ENCODE data around the gene CNTFR. TPM values are rescaled to one million over a fixed set of nuclear protein-coding genes. Genes with fewer than 3 reads are reported as not detected.
A peak's percentile ranks its signal among the peaks of the same experiment; 100 is the strongest.

The CNTFR gene
- total and polyA plus RNA-seq, 7 experiments from 2014 or later, result not detected

DNA sequence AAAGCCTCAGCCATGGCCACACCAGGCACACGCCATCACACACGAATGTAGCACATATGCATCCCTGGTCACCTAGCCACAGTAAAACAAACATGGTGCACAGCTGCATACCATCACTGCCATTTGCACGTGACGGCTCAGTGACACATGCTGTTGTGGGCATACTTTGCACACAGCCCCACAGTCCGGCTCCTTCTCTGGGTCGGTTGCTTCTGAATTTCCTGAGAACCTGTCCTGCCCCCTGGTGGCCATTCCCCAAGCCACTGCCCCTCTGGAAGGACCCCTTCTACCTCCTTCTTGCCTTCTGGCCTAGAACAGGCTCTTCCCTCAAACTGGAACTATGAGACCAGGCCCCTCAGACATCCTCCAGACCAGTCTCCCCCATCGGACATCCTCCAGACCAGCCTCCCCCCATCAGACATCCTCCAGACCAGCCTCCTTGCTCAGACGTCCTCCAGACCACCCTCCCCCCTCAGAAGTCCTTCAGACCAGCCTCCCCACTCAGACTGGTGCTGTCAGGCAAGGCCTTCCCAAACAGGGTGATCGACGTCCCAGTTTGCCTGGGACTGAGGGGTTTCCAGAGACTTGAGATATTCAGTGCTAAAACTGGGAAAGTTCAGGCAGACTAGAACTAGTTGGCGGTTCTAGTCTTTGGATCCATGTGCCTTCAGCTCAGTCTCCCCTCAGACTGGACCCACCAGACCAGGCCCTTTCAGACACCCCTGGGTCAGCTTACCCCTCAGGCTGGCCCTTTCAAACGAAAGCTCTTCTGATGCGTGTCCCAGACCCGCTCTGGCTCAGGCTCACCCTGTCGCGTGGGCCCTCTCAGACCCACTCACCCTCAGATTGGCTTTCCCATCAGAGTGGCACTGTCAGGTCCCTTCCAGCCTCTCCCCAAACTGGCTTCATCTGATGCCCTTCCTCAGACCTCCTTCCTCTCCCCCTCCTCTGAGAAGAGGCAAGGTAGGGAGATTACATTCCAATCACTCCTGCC lies 42.4 kb downstream of the CNTFR start:
- POLR2A ChIA-PET, result no interaction called here
- Histone ChIP-seq H3K4me3 (ENCODE audit: low read length) (no peak overlapping the region), H3K36me3 (ENCODE audit: control insufficient read depth in 2 of 3, insufficient read depth in 3 of 3, low read length in 3 of 3) (no peaks in the 10 kb centered on the region), H3K4me1 (ENCODE audit: control insufficient read depth in 2 of 2, insufficient read depth in 2 of 2, low read length in 2 of 2) (no peaks in the 10 kb centered on the region), H3K27ac (ENCODE audit: low read depth, low read length) (no peak overlapping the region), H3K9me3 (ENCODE audit: control insufficient read depth in 2 of 3, low read length in 3 of 3) (no peaks in the 10 kb centered on the region), H3K27me3 (ENCODE audit: control insufficient read depth in 2 of 2, insufficient read depth in 2 of 2, low read length in 2 of 2) (no peaks in the 10 kb centered on the region)
- DNase-seq (peak in 5 of 9 donors; percentile 21 to 47 (median 23)), ATAC-seq (peak; percentile 58)
- Mint-ChIP-seq H3K27me3 (peaks cover 7 to 34% (median 12%) of the 10 kb centered on the region in 5 donors), H3K4me3 (peak overlapping the region in 1 of 10 donors; percentile 34), H3K9me3 (peaks cover 0 to 3% (median 0%) of the 10 kb centered on the region in 11 donors), H3K27ac (no peak overlapping the region), H3K4me1 (peaks cover 0 to 10% (median 0%) of the 10 kb centered on the region in 7 donors), H3K36me3 (no peaks in the 10 kb centered on the region)
- intact Hi-C loops (cut with micrococcal nuclease), result loop anchor here (1.0 kb wide), 1 partner anchor 110 kb away; no protein-coding TSS in a partner anchor
- CTCF ChIA-PET, result interaction anchor here (0.8 to 1.4 kb wide), 3 partner anchors 12 to 55 kb away, joined by 3 read pairs; no protein-coding TSS in a partner anchor

DNA sequence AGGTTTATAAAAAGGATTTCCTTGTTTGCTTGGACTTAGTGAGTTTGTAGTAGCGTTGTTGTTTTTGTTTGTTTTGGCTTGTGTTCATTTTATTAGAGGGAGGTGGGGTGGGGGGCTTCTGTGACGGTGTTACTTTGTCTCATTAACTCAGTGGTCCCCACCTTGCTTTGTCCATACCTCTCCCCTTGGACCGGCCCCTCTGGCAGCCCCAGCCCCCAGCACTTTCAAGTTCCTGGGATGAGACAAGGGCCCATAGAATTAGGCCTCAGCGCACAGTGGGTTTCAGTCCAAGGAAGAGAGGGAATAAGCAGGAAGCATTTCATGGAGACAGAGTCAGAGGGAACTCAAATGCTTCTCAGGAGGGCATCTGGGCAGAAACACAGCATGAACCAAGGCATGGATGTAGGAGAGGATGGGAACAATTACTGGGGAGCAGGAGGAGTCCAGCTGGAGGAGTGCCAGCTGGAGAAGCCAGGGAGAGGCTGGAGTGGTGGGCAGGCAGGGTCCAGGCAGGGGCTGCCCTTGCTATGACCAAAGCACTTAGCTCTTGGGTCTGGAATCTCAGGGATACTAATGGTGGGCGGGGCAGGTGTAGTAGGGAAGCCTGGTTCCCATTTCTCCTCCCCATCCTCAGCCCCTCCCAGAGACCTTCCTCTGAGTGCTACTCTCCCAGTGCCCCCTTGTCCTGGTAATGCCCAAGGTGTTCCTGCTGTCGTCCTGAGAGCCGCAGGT lies 43.3 kb downstream of the CNTFR start:
- DNase-seq, result no peak
- Histone ChIP-seq H3K36me3 (ENCODE audit: control insufficient read depth in 2 of 3, insufficient read depth in 3 of 3, low read length in 3 of 3) (no peaks in the 10 kb centered on the region), H3K4me1 (ENCODE audit: control insufficient read depth in 2 of 2, insufficient read depth in 2 of 2, low read length in 2 of 2) (no peaks in the 10 kb centered on the region), H3K4me3 (ENCODE audit: low read length) (no peak overlapping the region), H3K27me3 (ENCODE audit: control insufficient read depth in 2 of 2, insufficient read depth in 2 of 2, low read length in 2 of 2) (no peaks in the 10 kb centered on the region), H3K27ac (ENCODE audit: low read depth, low read length) (no peak overlapping the region), H3K9me3 (ENCODE audit: control insufficient read depth in 2 of 3, low read length in 3 of 3) (no peaks in the 10 kb centered on the region)
- ATAC-seq, result no peak
- Mint-ChIP-seq H3K4me3 (no peak overlapping the region), H3K4me1 (peaks cover 0 to 10% (median 0%) of the 10 kb centered on the region in 7 donors), H3K9me3 (peaks cover 0 to 3% (median 0%) of the 10 kb centered on the region in 11 donors), H3K27ac (no peak overlapping the region), H3K36me3 (no peaks in the 10 kb centered on the region), H3K27me3 (peaks cover 7 to 34% (median 12%) of the 10 kb centered on the region in 5 donors)
- intact Hi-C loops (cut with micrococcal nuclease), result no loop called here
- CTCF ChIA-PET, result no interaction called here
- POLR2A ChIA-PET, result no interaction called here

DNA sequence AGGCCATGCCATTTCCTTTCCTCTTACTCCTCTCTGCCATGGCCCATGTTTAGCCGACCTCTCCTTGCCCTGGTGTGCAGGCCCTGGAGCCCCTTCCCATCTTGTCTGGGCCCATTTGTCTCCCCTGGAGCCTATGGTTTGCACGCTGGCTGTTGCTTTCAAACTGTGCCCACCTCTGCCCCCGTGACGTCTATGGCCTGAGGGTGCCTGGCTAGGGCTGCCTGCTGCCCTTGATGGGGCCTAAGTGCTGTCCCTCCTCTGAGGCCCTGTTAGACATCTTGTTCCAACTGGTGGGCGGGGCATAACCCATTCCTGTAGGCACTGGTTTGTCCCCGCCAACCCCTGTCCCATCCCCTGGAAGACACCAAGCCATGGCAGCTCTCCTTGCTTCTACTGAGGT lies 44.0 kb downstream of the CNTFR start:
- ChIA-PET POLR2A (no interaction called here), CTCF (no interaction called here)
- no peak overlapping the region for H3K27ac ChIP-seq (ENCODE audit: low read depth, low read length)
- H3K27me3 ChIP-seq (ENCODE audit: control insufficient read depth in 2 of 2, insufficient read depth in 2 of 2, low read length in 2 of 2), result no peaks in the 10 kb centered on the region
- Mint-ChIP-seq H3K36me3 (no peaks in the 10 kb centered on the region), H3K27me3 (peaks cover 7 to 34% (median 12%) of the 10 kb centered on the region in 5 donors), H3K27ac (no peak overlapping the region), H3K4me1 (peaks cover 0 to 10% (median 0%) of the 10 kb centered on the region in 7 donors), H3K9me3 (peaks cover 0 to 3% (median 0%) of the 10 kb centered on the region in 11 donors), H3K4me3 (no peak overlapping the region)
- ATAC-seq, result no peak
- no peak for DNase-seq
- no peaks in the 10 kb centered on the region for H3K9me3 ChIP-seq (ENCODE audit: control insufficient read depth in 2 of 3, low read length in 3 of 3)
- no peak overlapping the region for H3K4me3 ChIP-seq (ENCODE audit: low read length)
- H3K4me1 ChIP-seq (ENCODE audit: control insufficient read depth in 2 of 2, insufficient read depth in 2 of 2, low read length in 2 of 2), result no peaks in the 10 kb centered on the region
- no peaks in the 10 kb centered on the region for H3K36me3 ChIP-seq (ENCODE audit: control insufficient read depth in 2 of 3, insufficient read depth in 3 of 3, low read length in 3 of 3)
- intact Hi-C loops (cut with micrococcal nuclease), result no loop called here

DNA sequence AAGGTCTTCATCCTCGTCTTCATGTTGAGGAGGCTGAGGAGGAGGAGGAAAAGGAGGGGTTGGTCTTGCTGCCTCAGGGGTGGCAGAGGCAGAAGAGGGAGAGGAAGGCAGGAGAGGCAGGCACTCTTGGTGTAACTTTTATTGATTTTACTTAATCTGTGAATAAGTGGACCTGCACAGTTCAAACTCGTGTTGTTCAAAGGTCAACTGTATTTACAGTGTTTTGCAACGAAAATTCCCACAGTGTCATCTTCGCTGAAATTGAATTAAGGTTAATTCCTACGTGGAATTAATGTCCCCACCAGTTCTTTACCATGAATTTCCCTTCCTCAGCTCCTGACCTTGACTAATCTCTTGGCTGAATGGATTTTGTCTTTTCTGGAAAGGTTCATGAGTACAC lies 45.5 kb downstream of the CNTFR start:
- DNase-seq, result no peak
- H3K4me3 Mint-ChIP-seq, result no peak overlapping the region
- ChIA-PET CTCF (no interaction called here), POLR2A (no interaction called here)
- Histone ChIP-seq H3K27me3 (ENCODE audit: control insufficient read depth in 2 of 2, insufficient read depth in 2 of 2, low read length in 2 of 2) (no peaks in the 10 kb centered on the region), H3K4me1 (ENCODE audit: control insufficient read depth in 2 of 2, insufficient read depth in 2 of 2, low read length in 2 of 2) (no peaks in the 10 kb centered on the region), H3K4me3 (ENCODE audit: low read length) (no peak overlapping the region), H3K36me3 (ENCODE audit: control insufficient read depth in 2 of 3, insufficient read depth in 3 of 3, low read length in 3 of 3) (no peaks in the 10 kb centered on the region), H3K27ac (ENCODE audit: low read depth, low read length) (no peak overlapping the region), H3K9me3 (ENCODE audit: control insufficient read depth in 2 of 3, low read length in 3 of 3) (no peaks in the 10 kb centered on the region)
- ATAC-seq, result no peak
- intact Hi-C loops (cut with micrococcal nuclease), result no loop called here
- H3K27ac Mint-ChIP-seq, result no peak overlapping the region
- H3K27me3 Mint-ChIP-seq, result peaks cover 7 to 37% (median 12%) of the 10 kb centered on the region in 5 donors
- peaks cover 0 to 10% (median 0%) of the 10 kb centered on the region in 7 donors for H3K4me1 Mint-ChIP-seq
- H3K36me3 Mint-ChIP-seq, result no peaks in the 10 kb centered on the region
- H3K9me3 Mint-ChIP-seq, result peaks cover 0 to 3% (median 0%) of the 10 kb centered on the region in 11 donors

DNA sequence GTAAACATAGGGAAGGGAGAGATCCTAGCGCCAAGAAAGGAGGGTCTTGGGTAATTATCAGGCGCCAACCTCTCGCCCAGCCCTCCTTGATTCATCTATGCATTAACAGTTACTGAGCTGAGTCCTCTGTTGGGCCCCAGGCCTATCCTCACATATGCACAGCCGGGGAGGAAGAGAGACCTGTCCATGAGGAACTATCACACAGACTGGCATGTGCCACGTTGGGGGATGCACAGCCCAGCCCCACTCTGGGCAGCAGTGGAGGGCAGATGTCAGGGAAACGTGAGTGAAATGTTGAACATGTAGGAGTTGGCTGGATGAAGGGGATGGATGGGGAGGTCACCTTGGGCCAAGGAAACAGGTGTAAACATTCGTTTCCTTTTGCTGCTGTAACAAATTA lies 48.0 kb downstream of the CNTFR start:
- H3K36me3 ChIP-seq (ENCODE audit: control insufficient read depth in 2 of 3, insufficient read depth in 3 of 3, low read length in 3 of 3), result no peaks in the 10 kb centered on the region
- intact Hi-C loops (cut with micrococcal nuclease), result no loop called here
- ATAC-seq, result no peak
- no peak overlapping the region for H3K27ac ChIP-seq (ENCODE audit: low read depth, low read length)
- Mint-ChIP-seq H3K9me3 (peaks cover 0 to 3% (median 0%) of the 10 kb centered on the region in 11 donors), H3K4me3 (no peak overlapping the region), H3K27me3 (peaks cover 4 to 34% (median 10%) of the 10 kb centered on the region in 5 donors), H3K36me3 (no peaks in the 10 kb centered on the region), H3K4me1 (peaks cover 0 to 2% (median 0%) of the 10 kb centered on the region in 7 donors), H3K27ac (no peak overlapping the region)
- H3K4me3 ChIP-seq (ENCODE audit: low read length), result no peak overlapping the region
- no peaks in the 10 kb centered on the region for H3K27me3 ChIP-seq (ENCODE audit: control insufficient read depth in 2 of 2, insufficient read depth in 2 of 2, low read length in 2 of 2)
- H3K9me3 ChIP-seq (ENCODE audit: control insufficient read depth in 2 of 3, low read length in 3 of 3), result no peaks in the 10 kb centered on the region
- DNase-seq, result no peak
- CTCF ChIA-PET, result no interaction called here
- no peaks in the 10 kb centered on the region for H3K4me1 ChIP-seq (ENCODE audit: control insufficient read depth in 2 of 2, insufficient read depth in 2 of 2, low read length in 2 of 2)
- POLR2A ChIA-PET, result no interaction called here

DNA sequence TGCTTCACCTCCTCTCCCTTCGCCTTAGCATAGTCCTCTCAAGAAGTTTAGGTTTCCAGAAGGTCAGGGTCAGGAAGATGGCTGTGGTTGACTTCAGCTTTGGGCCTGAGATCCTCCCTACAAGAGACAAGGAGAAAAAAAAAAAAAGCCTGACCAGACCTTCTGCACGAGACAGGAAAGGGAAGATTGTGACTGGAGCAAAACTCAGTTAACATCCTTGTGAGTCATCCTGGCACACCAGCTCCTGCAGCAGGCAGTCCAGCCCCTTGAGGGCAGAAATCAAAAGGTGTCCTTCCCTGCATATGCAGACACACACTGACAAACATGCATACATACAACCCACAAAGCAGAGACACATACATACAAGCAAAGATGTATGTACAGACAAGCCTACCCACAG lies 48.7 kb downstream of the CNTFR start:
- intact Hi-C loops (cut with micrococcal nuclease), result no loop called here
- Mint-ChIP-seq H3K4me3 (no peak overlapping the region), H3K27ac (no peak overlapping the region), H3K27me3 (peaks cover 5 to 31% (median 12%) of the 10 kb centered on the region in 5 donors), H3K36me3 (no peaks in the 10 kb centered on the region), H3K9me3 (no peaks in the 10 kb centered on the region), H3K4me1 (no peaks in the 10 kb centered on the region)
- Histone ChIP-seq H3K27me3 (ENCODE audit: control insufficient read depth in 2 of 2, insufficient read depth in 2 of 2, low read length in 2 of 2) (no peaks in the 10 kb centered on the region), H3K9me3 (ENCODE audit: control insufficient read depth in 2 of 3, low read length in 3 of 3) (no peaks in the 10 kb centered on the region), H3K4me3 (ENCODE audit: low read length) (no peak overlapping the region), H3K27ac (ENCODE audit: low read depth, low read length) (no peak overlapping the region), H3K4me1 (ENCODE audit: control insufficient read depth in 2 of 2, insufficient read depth in 2 of 2, low read length in 2 of 2) (no peaks in the 10 kb centered on the region), H3K36me3 (ENCODE audit: control insufficient read depth in 2 of 3, insufficient read depth in 3 of 3, low read length in 3 of 3) (no peaks in the 10 kb centered on the region)
- ATAC-seq (no peak), DNase-seq (no peak)
- POLR2A ChIA-PET, result no interaction called here
- CTCF ChIA-PET, result no interaction called here

Data from naive thymus-derived CD4-positive, alpha-beta T cell (primary cell).